Natural killer cell (primary cell): ENCODE data around the gene DISC1. TPM values are rescaled to one million over a fixed set of nuclear protein-coding genes. Genes with fewer than 3 reads are reported as not detected.

Experiments
- ATAC-seq, 3 donors: fragments of 150-1000 bp in 2 of 3; fragments of 200-7000 bp in 1 of 3; cut with Tn5 transposase; 1 replicate in 1 of 3; 2 replicates in 2 of 3; pipeline ENCODE4 v1.10.0; 2021; ENCODE audit warnings: mild to moderate bottlenecking in 2 of 3, moderate library complexity in 2 of 3
- DNase-seq, 2 donors: peaks; one replicate each; pipeline versions ENCODE4 v3.0.0 to v3.0.0-alpha.2; 2013 to 2021; ENCODE audit warnings: mixed read lengths in 1 of 2
- H3K27ac ChIP-seq: one replicate; pipeline ENCODE4 v1.5.1; 2013; ENCODE audit warnings: mild to moderate bottlenecking, low read length
- H3K27me3 ChIP-seq: one replicate; pipeline ENCODE4 v1.6.1; 2013; ENCODE audit warnings: low read length; ENCODE audit not compliant: control insufficient read depth, insufficient read depth
- H3K36me3 ChIP-seq: one replicate; pipeline ENCODE4 v1.6.1; 2013; ENCODE audit warnings: low read length; ENCODE audit not compliant: control insufficient read depth, insufficient read depth
- H3K4me1 ChIP-seq: one replicate; pipeline ENCODE4 v1.6.1; 2013; ENCODE audit warnings: low read length; ENCODE audit not compliant: control insufficient read depth, insufficient read depth
- H3K4me3 ChIP-seq: one replicate; pipeline ENCODE4 v1.5.1; 2013; ENCODE audit warnings: low read length
- H3K9me3 ChIP-seq: one replicate; pipeline ENCODE4 v1.6.1; 2013; ENCODE audit warnings: low read length; ENCODE audit not compliant: control insufficient read depth, insufficient read depth
- H3K27ac Mint-ChIP-seq, 2 donors: one replicate each; pipeline ENCODE4 v1.8.0; 2022; ENCODE audit warnings: mild to moderate bottlenecking in 2 of 2, mixed read lengths in 2 of 2, moderate library complexity in 1 of 2
- H3K27me3 Mint-ChIP-seq, 2 donors: one replicate each; pipeline ENCODE4 v1.8.0; 2022; ENCODE audit warnings: low read depth in 2 of 2, mixed read lengths in 2 of 2
- H3K36me3 Mint-ChIP-seq: one replicate; pipeline ENCODE4 v1.8.0; 2022; ENCODE audit warnings: mixed read lengths
- H3K4me1 Mint-ChIP-seq, 2 donors: one replicate each; pipeline ENCODE4 v1.8.0; 2022; ENCODE audit warnings: mixed read lengths in 2 of 2
- H3K4me3 Mint-ChIP-seq: one replicate; pipeline ENCODE4 v1.8.0; 2022; ENCODE audit warnings: mild to moderate bottlenecking, moderate library complexity, mixed read lengths
- H3K9me3 Mint-ChIP-seq, 2 donors: one replicate each; pipeline ENCODE4 v1.8.0; 2022; ENCODE audit warnings: mixed read lengths in 2 of 2
- WGBS: methylation state at CpG from one replicate; pipeline ENCODE4 v1.1.7; 2013; ENCODE audit warnings: missing lambda C conversion rate; ENCODE audit not compliant: insufficient coverage; 5-methylcytosine and 5-hydroxymethylcytosine counted together
- intact Hi-C: fragments of 100-400 bp; cut with micrococcal nuclease; formaldehyde crosslinking; loops from one replicate; pipeline ENCODE4 v1.14.2; 2022
- total RNA-seq, 4 donors: library from RNA; stranded (reverse); fragments of 120-200 nt in 1 of 4; gene quantifications; one replicate each; pipeline versions ENCODE4 v1.2.3 to v1.2.4, GENCODE V29; 2013 to 2022
- TF ChIP-seq, protein P1 (sequence below): fragments of 200-600 bp; IDR thresholded peaks from one replicate; pipeline ENCODE4 v1.8.0; 2022; ENCODE audit warnings: antibody characterized with exemption

The DISC1 gene
- total RNA-seq, 3 donors from 2014 or later (not counting 1 experiment from before 2014, with no cell fraction given): 5.9 to 10.7 (median 9.7) TPM

DNA sequence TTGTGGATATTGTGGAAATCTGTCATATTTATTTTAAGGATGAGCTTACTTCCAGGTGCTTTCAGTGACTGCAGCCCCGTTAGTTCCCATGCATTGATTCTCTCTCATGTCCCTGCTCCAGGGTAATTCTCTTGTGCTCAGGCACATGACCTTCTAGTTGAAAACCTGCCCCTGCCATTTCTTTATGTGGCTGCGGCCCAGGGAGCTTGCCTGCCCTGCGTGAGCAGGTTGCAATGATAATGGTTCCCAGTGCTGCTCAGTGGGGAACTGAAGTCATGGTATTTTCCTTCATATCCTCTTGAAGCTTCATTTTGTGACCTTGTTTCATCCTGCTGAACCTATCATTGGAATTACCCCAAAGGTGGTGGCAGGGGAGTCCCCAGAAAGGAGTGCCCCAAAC is 229.8 kb downstream of the DISC1 start:
- 86% methylated on average over 3 of the region's 3 CpGs for WGBS

DNA sequence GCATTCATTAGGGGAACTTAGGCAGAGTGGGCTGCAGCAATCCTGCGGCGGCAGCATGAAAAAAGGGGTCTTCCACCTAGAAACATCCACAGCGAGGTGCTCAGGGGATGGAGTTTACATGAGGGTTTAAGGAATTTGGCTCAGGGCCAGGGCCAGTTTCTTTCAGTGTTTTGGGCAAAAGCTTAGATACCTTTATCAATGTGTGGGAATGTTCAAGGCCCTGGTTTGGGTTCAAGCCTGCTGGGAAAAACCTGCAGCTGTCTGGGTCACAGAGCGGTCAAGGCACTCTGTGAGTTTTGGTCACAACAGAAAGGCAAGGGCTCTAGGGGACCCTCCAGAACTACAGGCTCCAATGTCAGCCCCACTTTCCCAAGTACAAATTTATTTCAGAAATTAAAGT is 230.3 kb downstream of the DISC1 start:
- H3K27me3 Mint-ChIP-seq: peaks cover 0 to 6% of the 10 kb centered on the region in 2 donors
- H3K9me3 Mint-ChIP-seq: no peaks in the 10 kb centered on the region

More for the DNA sequence above, 229.8 kb downstream of the DISC1 start:
- H3K27me3 ChIP-seq: no peaks in the 10 kb centered on the region
- H3K4me3 ChIP-seq: no peak overlapping the region
- Mint-ChIP-seq H3K27ac (no peak overlapping the region), H3K36me3 (no peaks in the 10 kb centered on the region), H3K4me3 (no peak overlapping the region), H3K27me3 (peaks cover 0 to 6% of the 10 kb centered on the region in 2 donors), H3K4me1 (no peaks in the 10 kb centered on the region), H3K9me3 (no peaks in the 10 kb centered on the region)
- DNase-seq (no peak), ATAC-seq (no peak)
- no peaks in the 10 kb centered on the region for H3K36me3 ChIP-seq
- H3K9me3 ChIP-seq: no peaks in the 10 kb centered on the region
- TF ChIP-seq, protein P1, sequence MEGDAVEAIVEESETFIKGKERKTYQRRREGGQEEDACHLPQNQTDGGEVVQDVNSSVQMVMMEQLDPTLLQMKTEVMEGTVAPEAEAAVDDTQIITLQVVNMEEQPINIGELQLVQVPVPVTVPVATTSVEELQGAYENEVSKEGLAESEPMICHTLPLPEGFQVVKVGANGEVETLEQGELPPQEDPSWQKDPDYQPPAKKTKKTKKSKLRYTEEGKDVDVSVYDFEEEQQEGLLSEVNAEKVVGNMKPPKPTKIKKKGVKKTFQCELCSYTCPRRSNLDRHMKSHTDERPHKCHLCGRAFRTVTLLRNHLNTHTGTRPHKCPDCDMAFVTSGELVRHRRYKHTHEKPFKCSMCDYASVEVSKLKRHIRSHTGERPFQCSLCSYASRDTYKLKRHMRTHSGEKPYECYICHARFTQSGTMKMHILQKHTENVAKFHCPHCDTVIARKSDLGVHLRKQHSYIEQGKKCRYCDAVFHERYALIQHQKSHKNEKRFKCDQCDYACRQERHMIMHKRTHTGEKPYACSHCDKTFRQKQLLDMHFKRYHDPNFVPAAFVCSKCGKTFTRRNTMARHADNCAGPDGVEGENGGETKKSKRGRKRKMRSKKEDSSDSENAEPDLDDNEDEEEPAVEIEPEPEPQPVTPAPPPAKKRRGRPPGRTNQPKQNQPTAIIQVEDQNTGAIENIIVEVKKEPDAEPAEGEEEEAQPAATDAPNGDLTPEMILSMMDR: no peak
- intact Hi-C loops: no loop called here
- no peaks in the 10 kb centered on the region for H3K4me1 ChIP-seq
- no peak overlapping the region for H3K27ac ChIP-seq

DNA sequence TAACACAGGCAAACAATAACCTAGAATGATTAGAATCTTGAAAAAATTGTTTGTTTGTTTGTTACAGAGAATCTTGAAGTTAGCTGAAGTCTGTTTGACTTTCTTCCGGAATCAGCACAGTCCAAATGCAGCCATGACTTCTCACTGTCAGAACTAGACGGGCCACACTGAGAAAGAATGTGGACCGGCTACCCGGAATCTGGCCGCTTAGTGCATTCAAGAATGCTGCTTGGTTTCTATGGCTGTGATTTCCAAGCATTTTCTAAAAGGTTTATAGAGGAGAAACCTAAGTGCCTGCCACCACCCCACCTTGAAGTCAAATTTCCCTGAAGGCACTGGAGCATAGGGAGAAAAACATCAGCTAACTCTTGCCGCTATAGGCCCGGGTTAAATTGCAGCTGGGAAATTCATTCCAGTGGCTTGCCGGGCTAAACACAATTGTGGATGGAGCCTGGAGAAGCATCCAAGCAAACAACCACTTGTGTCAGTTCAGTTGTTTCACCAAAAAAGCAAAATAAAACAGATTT is 231.1 kb downstream of the DISC1 start:
- H3K4me3 ChIP-seq: no peak overlapping the region
- no peaks in the 10 kb centered on the region for H3K4me1 ChIP-seq
- peaks cover 0 to 6% of the 10 kb centered on the region in 2 donors for H3K27me3 Mint-ChIP-seq
- no peaks in the 10 kb centered on the region for H3K36me3 ChIP-seq
- 89% methylated on average over 8 of the region's 8 CpGs for WGBS
- H3K27ac Mint-ChIP-seq: no peak overlapping the region
- DNase-seq (no peak), ATAC-seq (no peak)
- H3K9me3 Mint-ChIP-seq: no peaks in the 10 kb centered on the region
- no peak overlapping the region for H3K4me3 Mint-ChIP-seq
- H3K27me3 ChIP-seq: no peaks in the 10 kb centered on the region
- no peaks in the 10 kb centered on the region for H3K4me1 Mint-ChIP-seq
- intact Hi-C loops: no loop called here
- H3K9me3 ChIP-seq: no peaks in the 10 kb centered on the region
- no peaks in the 10 kb centered on the region for H3K36me3 Mint-ChIP-seq
- no peak overlapping the region for H3K27ac ChIP-seq
- TF ChIP-seq, protein P1: no peak

More for the DNA sequence above, 230.3 kb downstream of the DISC1 start:
- WGBS: 98% methylated on average over 4 of the region's 4 CpGs
- H3K9me3 ChIP-seq: no peaks in the 10 kb centered on the region
- no peak overlapping the region for H3K4me3 ChIP-seq
- H3K27ac Mint-ChIP-seq: no peak overlapping the region
- no peaks in the 10 kb centered on the region for H3K4me1 Mint-ChIP-seq
- H3K36me3 ChIP-seq: no peaks in the 10 kb centered on the region
- intact Hi-C loops: no loop called here
- no peak for ATAC-seq
- no peaks in the 10 kb centered on the region for H3K4me1 ChIP-seq
- no peaks in the 10 kb centered on the region for H3K36me3 Mint-ChIP-seq
- DNase-seq: no peak
- H3K27me3 ChIP-seq: no peaks in the 10 kb centered on the region
- no peak overlapping the region for H3K27ac ChIP-seq
- no peak overlapping the region for H3K4me3 Mint-ChIP-seq
- TF ChIP-seq, protein P1: no peak
